Nephron progenitor cell (in vitro differentiated cells): ENCODE data around the gene PDCD4.
A peak's percentile ranks its signal among the peaks of the same experiment; 100 is the strongest.

ENCODE experiments used
- DNase-seq: peaks from one replicate; pipeline ENCODE4 v3.0.0; 2021
- H3K27ac Mint-ChIP-seq: 2 replicates; pipeline ENCODE4 v1.8.0; 2021; ENCODE audit warnings: mild to moderate bottlenecking, moderate library complexity, mixed read lengths
- H3K27me3 Mint-ChIP-seq: 2 replicates; pipeline ENCODE4 v1.8.0; 2021; ENCODE audit warnings: mild to moderate bottlenecking, low read depth, mixed read lengths; ENCODE audit not compliant: poor library complexity
- H3K36me3 Mint-ChIP-seq: 2 replicates; pipeline ENCODE4 v1.8.0; 2021; ENCODE audit warnings: low read depth, mixed read lengths
- H3K4me1 Mint-ChIP-seq: 2 replicates; pipeline ENCODE4 v1.8.0; 2021; ENCODE audit warnings: mixed read lengths
- H3K4me3 Mint-ChIP-seq: 2 replicates; pipeline ENCODE4 v1.8.0; 2021; ENCODE audit warnings: mild to moderate bottlenecking, moderate library complexity, mixed read lengths
- H3K9me3 Mint-ChIP-seq: 2 replicates; pipeline ENCODE4 v1.8.0; 2021; ENCODE audit warnings: mild to moderate bottlenecking, moderate library complexity, mixed read lengths
- TF ChIP-seq, protein P1 (sequence below): fragments of 200-600 bp; sonication (generic); IDR thresholded peaks from 2 replicates; pipeline ENCODE4 v1.5.0; 2021; ENCODE audit warnings: antibody characterized with exemption

Gene PDCD4

GRCh38 chr10:110887560-110887959, 15.8 kb downstream of the PDCD4 start:
- Mint-ChIP-seq H3K36me3 (peaks cover 67% of the 10 kb centered on the region), H3K4me1 (no peaks in the 10 kb centered on the region), H3K27me3 (peaks cover 4% of the 10 kb centered on the region), H3K4me3 (no peak overlapping the region), H3K27ac (no peak overlapping the region), H3K9me3 (no peaks in the 10 kb centered on the region)
- TF ChIP-seq, protein P1, sequence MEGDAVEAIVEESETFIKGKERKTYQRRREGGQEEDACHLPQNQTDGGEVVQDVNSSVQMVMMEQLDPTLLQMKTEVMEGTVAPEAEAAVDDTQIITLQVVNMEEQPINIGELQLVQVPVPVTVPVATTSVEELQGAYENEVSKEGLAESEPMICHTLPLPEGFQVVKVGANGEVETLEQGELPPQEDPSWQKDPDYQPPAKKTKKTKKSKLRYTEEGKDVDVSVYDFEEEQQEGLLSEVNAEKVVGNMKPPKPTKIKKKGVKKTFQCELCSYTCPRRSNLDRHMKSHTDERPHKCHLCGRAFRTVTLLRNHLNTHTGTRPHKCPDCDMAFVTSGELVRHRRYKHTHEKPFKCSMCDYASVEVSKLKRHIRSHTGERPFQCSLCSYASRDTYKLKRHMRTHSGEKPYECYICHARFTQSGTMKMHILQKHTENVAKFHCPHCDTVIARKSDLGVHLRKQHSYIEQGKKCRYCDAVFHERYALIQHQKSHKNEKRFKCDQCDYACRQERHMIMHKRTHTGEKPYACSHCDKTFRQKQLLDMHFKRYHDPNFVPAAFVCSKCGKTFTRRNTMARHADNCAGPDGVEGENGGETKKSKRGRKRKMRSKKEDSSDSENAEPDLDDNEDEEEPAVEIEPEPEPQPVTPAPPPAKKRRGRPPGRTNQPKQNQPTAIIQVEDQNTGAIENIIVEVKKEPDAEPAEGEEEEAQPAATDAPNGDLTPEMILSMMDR = no peak
- no peak for DNase-seq

GRCh38 chr10:110892602-110893288, 21.0 kb downstream of the PDCD4 start:
- H3K27me3 Mint-ChIP-seq = no peaks in the 10 kb centered on the region
- no peak for DNase-seq
- TF ChIP-seq, protein P1 = no peak
- no peaks in the 10 kb centered on the region for H3K4me1 Mint-ChIP-seq
- H3K27ac Mint-ChIP-seq = no peak overlapping the region
- H3K9me3 Mint-ChIP-seq = no peaks in the 10 kb centered on the region
- H3K36me3 Mint-ChIP-seq = peaks cover 59% of the 10 kb centered on the region
- no peak overlapping the region for H3K4me3 Mint-ChIP-seq

DNA sequence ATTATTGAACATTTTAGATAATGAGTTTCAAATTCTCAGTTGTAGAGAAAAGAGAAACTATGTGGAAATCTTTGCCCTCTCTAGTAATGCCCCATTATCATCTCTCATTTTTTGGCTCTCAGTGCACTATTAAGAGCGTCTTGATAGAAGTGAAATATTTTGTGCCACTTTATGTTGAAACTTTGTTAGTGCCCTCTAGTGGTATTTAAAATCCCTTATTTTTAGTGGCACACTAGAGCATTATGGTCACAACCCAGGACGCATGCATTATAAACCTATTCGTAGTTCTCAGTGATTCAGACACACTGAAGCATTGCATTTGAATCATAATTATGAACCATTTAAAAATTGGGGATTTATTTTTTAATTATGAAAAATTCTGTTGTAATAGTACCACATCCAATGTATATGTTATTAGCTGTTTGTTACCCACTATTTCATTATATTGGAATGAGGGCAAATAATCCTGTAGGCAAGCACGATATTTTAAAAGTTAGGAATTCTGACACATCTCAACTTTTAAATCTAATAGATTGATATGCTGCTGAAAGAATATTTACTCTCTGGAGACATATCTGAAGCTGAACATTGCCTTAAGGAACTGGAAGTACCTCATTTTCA, 21.9 kb downstream of the PDCD4 start:
- Mint-ChIP-seq H3K27ac (no peak overlapping the region), H3K36me3 (peaks cover 63% of the 10 kb centered on the region), H3K4me1 (no peaks in the 10 kb centered on the region), H3K27me3 (no peaks in the 10 kb centered on the region), H3K9me3 (no peaks in the 10 kb centered on the region), H3K4me3 (no peak overlapping the region)
- TF ChIP-seq, protein P1 = peak; percentile 57
- DNase-seq = no peak

- no peak overlapping the region for H3K4me3 Mint-ChIP-seq
- H3K27ac Mint-ChIP-seq = no peak overlapping the region
- no peak for DNase-seq
- H3K9me3 Mint-ChIP-seq = no peaks in the 10 kb centered on the region
- peaks cover 61% of the 10 kb centered on the region for H3K36me3 Mint-ChIP-seq
- H3K4me1 Mint-ChIP-seq = no peaks in the 10 kb centered on the region
- TF ChIP-seq, protein P1 = no peak
- no peaks in the 10 kb centered on the region for H3K27me3 Mint-ChIP-seq
Measured at GRCh38 chr10:110897184-110897583, 25.5 kb downstream of the PDCD4 start.

DNA sequence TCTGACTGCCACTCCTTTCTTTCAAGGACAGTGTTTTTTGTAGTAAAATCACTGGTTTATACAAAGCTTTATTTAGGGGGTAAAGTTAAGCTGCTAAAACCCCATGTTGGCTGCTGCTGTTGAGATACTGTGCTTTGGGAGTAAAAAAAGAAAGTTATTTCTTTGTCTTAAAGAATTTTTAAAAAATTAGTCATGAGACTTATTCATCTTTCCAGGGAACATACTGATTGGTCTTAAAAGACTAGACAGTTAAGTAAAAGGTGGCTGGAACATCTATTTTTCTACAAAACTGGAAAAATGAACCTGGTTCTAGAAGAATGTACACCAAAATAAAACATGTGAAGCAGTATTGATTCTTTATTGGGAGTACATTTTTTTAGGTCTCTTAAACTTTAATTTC, 26.7 kb downstream of the PDCD4 start:
- Mint-ChIP-seq H3K27me3 (no peaks in the 10 kb centered on the region), H3K4me1 (peaks cover 4% of the 10 kb centered on the region), H3K27ac (no peak overlapping the region), H3K36me3 (peaks cover 65% of the 10 kb centered on the region), H3K4me3 (no peak overlapping the region), H3K9me3 (no peaks in the 10 kb centered on the region)
- no peak for DNase-seq
- TF ChIP-seq, protein P1 = no peak

DNA sequence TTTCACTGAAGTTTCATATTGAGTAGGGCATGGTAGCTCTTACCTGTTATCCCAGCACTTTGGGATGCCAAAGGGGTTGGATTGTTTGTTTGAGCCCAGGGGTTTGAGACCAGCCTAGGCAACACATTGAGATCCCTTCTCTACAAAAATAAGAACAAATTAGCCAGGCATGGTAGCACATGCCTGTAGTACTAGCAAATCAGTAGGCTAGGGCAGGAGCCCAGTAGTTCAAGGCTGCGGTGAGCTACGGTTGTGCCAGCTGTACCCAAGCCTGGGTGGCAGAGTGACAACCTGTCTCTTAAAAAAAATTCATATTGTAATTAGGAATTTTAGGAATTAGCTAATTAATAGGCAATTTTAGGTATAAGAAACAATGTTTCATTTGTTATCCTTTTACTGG, 29.3 kb downstream of the PDCD4 start:
- H3K4me1 Mint-ChIP-seq = peaks cover 5% of the 10 kb centered on the region
- H3K27me3 Mint-ChIP-seq = no peaks in the 10 kb centered on the region
- H3K36me3 Mint-ChIP-seq = peaks cover 68% of the 10 kb centered on the region
- no peaks in the 10 kb centered on the region for H3K9me3 Mint-ChIP-seq
- no peak overlapping the region for H3K27ac Mint-ChIP-seq
- TF ChIP-seq, protein P1 = no peak
- no peak for DNase-seq
- H3K4me3 Mint-ChIP-seq = no peak overlapping the region
